Testis (tissue), 3 donors: ENCODE data around the gene H3-3A. TPM values are rescaled to one million over a fixed set of nuclear protein-coding genes. Genes with fewer than 3 reads are reported as not detected.

Experiments used
- DNase-seq: peaks from one replicate; pipeline ENCODE4 v3.0.0-alpha.2; 2019
- H3K27ac ChIP-seq, 2 donors: fragments of 200-600 bp; sonication (generic); one replicate each; pipeline ENCODE4 v1.5.1; 2019
- H3K27me3 ChIP-seq: fragments of 200-600 bp; sonication (generic); one replicate; pipeline ENCODE4 v1.5.1; 2019
- H3K36me3 ChIP-seq: fragments of 200-600 bp; sonication (generic); one replicate; pipeline ENCODE4 v1.5.1; 2017; ENCODE audit warnings: low read depth; ENCODE audit errors: missing control alignments
- H3K4me1 ChIP-seq: fragments of 200-600 bp; sonication (generic); one replicate; pipeline ENCODE4 v1.5.1; 2019
- H3K4me3 ChIP-seq, 2 donors: fragments of 200-600 bp; sonication (generic); one replicate each; pipeline ENCODE4 v1.5.1; 2017 to 2019
- H3K9me3 ChIP-seq: fragments of 200-600 bp; sonication (generic); one replicate; pipeline ENCODE4 v1.5.1; 2017
- POLR2A ChIP-seq: fragments of 450-650 bp; IDR thresholded peaks from one replicate; pipeline ENCODE4 v1.6.1; 2017; ENCODE audit warnings: antibody characterized with exemption, mild to moderate bottlenecking, moderate library complexity
- WGBS, 2 donors: methylation state at CpG; one replicate each; pipeline ENCODE4 v1.1.5; 2018; 5-methylcytosine and 5-hydroxymethylcytosine counted together
- intact Hi-C: fragments of 100-400 bp; cut with DNase I; formaldehyde crosslinking; loops from one replicate; pipeline ENCODE4 v1.15.1; 2023; ENCODE audit warnings: low total_unique reads
- polyA plus RNA-seq: library from polyadenylated mRNA; stranded (reverse); fragments of 350-450 nt; fragmentation: Illumina TruSeq; extraction: RNeasy Lipid Tissue Mini Kit (QIAGEN cat#74804); gene quantifications from one replicate; pipeline ENCODE4 v1.2.3, GENCODE V29; 2014; ENCODE audit warnings: low read depth, low replicate concordance; ENCODE audit not compliant: insufficient read depth
- total RNA-seq, 2 donors: library from RNA; depleted of rRNA; stranded (reverse); fragments of >200 nt; gene quantifications; one replicate each; pipeline ENCODE4 v1.2.3, GENCODE V29; 2016
- TF ChIP-seq, protein P1 (sequence below), 3 experiments: fragments of 450-650 bp in 2 of 3; fragments of 200-600 bp in 1 of 3; sonication (generic) in 1 of 3; IDR thresholded peaks; one replicate each; pipeline ENCODE4 v1.5.1; 2016 to 2019; ENCODE audit warnings: antibody characterized with exemption in 3 of 3, mild to moderate bottlenecking in 2 of 3, moderate library complexity in 1 of 3

Gene H3-3A
- total and polyA plus RNA-seq, 3 donors from 2014 or later = 272 to 439 (median 367) TPM

GRCh38 chr1:226063224-226063976, 884 bp downstream of the H3-3A start:
- peaks cover 24% of the 10 kb centered on the region for H3K4me1 ChIP-seq
- peak; percentile 77 for DNase-seq
- H3K27me3 ChIP-seq = no peaks in the 10 kb centered on the region
- H3K4me3 ChIP-seq = peak overlapping the region; percentile 73 to 95
- H3K27ac ChIP-seq = peak overlapping the region; percentile 100
- no peaks in the 10 kb centered on the region for H3K9me3 ChIP-seq
- intact Hi-C loops = loop anchor here (5.0 kb wide), 2 partner anchors 49 to 61 kb away; no protein-coding TSS in a partner anchor
- H3K36me3 ChIP-seq = no peaks in the 10 kb centered on the region
- 0% methylated on average over 35 to 36 of the region's 36 CpGs for WGBS, 2 donors
- TF ChIP-seq POLR2A = no peak
- TF ChIP-seq, protein P1, sequence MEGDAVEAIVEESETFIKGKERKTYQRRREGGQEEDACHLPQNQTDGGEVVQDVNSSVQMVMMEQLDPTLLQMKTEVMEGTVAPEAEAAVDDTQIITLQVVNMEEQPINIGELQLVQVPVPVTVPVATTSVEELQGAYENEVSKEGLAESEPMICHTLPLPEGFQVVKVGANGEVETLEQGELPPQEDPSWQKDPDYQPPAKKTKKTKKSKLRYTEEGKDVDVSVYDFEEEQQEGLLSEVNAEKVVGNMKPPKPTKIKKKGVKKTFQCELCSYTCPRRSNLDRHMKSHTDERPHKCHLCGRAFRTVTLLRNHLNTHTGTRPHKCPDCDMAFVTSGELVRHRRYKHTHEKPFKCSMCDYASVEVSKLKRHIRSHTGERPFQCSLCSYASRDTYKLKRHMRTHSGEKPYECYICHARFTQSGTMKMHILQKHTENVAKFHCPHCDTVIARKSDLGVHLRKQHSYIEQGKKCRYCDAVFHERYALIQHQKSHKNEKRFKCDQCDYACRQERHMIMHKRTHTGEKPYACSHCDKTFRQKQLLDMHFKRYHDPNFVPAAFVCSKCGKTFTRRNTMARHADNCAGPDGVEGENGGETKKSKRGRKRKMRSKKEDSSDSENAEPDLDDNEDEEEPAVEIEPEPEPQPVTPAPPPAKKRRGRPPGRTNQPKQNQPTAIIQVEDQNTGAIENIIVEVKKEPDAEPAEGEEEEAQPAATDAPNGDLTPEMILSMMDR (IDR thresholded peaks at IDR 0.05) = no peak

DNA sequence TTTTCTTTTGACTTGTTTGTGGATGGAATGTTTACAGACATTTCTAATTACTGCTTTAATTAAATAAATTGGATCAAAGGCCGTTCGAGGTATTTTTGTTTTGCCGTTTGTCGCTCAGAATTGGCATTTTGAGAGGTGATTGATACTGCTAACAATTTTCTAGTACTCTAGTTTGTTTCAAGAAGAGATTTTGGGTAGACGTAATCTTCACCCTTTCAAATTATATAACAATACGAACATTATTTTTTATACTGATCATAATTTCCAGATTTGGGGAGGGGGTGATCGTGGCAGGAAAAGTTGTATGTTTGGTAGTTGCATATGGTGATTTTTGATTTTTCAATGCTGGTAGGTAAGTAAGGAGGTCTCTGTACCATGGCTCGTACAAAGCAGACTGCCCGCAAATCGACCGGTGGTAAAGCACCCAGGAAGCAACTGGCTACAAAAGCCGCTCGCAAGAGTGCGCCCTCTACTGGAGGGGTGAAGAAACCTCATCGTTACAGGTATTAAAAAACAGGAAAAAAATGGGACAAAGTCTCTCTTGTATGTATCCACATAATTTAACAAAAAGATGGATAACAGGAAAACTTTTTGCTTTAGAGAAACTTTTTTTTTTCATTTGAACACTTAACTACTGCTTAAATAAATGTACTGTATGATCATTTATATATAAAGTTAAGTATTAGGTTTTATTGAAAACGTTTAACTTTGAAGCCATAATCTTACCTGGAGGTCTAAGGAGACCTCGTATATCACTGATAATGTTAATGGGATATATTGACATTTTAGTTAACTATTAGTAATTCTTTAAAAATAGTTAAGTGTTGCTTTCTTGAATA, 1.7 kb downstream of the H3-3A start:
- DNase-seq = no peak
- intact Hi-C loops = loop anchor here (5.0 kb wide), 2 partner anchors 48 to 62 kb away; no protein-coding TSS in a partner anchor
- no peak for TF ChIP-seq POLR2A
- TF ChIP-seq, protein P1 (IDR thresholded peaks at IDR 0.05) = peak; percentile 69 to 90 (median 87)
- H3K4me1 ChIP-seq = peaks cover 27% of the 10 kb centered on the region
- H3K27ac ChIP-seq = peak overlapping the region; percentile 100
- WGBS, 2 donors = 0 to 1% methylated on average over 17 of the region's 17 CpGs
- H3K4me3 ChIP-seq = peak overlapping the region; percentile 73 to 95
- no peaks in the 10 kb centered on the region for H3K9me3 ChIP-seq
- no peaks in the 10 kb centered on the region for H3K36me3 ChIP-seq
- H3K27me3 ChIP-seq = no peaks in the 10 kb centered on the region

GRCh38 chr1:226064816-226065248, 2.3 kb downstream of the H3-3A start:
- peak overlapping the region in 1 of 2 donors; percentile 100 for H3K27ac ChIP-seq
- 0 to 1% methylated on average over 5 of the region's 5 CpGs for WGBS, 2 donors
- H3K4me3 ChIP-seq = peak overlapping the region; percentile 73 to 95
- no peaks in the 10 kb centered on the region for H3K9me3 ChIP-seq
- H3K27me3 ChIP-seq = no peaks in the 10 kb centered on the region
- no peak for TF ChIP-seq POLR2A
- TF ChIP-seq, protein P1 (IDR thresholded peaks at IDR 0.05) = peak in 2 of 3 experiments; percentile 41 to 60
- intact Hi-C loops = loop anchor here (5.0 kb wide), 3 partner anchors 47 to 63 kb away; no protein-coding TSS in a partner anchor
- DNase-seq = peak; percentile 65
- H3K36me3 ChIP-seq = no peaks in the 10 kb centered on the region
- H3K4me1 ChIP-seq = peaks cover 27% of the 10 kb centered on the region

GRCh38 chr1:226066415-226067078, 4.0 kb downstream of the H3-3A start:
- Histone ChIP-seq H3K9me3 (no peaks in the 10 kb centered on the region), H3K27ac (no peak overlapping the region), H3K27me3 (no peaks in the 10 kb centered on the region), H3K4me3 (no peak overlapping the region), H3K36me3 (no peaks in the 10 kb centered on the region), H3K4me1 (peaks cover 32% of the 10 kb centered on the region)
- intact Hi-C loops = loop anchor here (5.0 kb wide), 1 partner anchor 56 kb away; no protein-coding TSS in a partner anchor
- DNase-seq = no peak
- WGBS, 2 donors = 37 to 45% methylated on average over 4 of the region's 4 CpGs
- TF ChIP-seq, protein P1 (IDR thresholded peaks at IDR 0.05) = no peak
- TF ChIP-seq POLR2A = no peak
